GM21360 (cell line): Measurements from ENCODE around the gene TEPSIN.
A peak's percentile ranks its signal among the peaks of the same experiment; 100 is the strongest.

ENCODE experiments used
- ATAC-seq: cut with Tn5 transposase; IDR thresholded peaks from one replicate; pipeline ENCODE4 v1.9.1; 2021; ENCODE audit warnings: mild to moderate bottlenecking, moderate library complexity; ENCODE audit not compliant: unreplicated experiment

TEPSIN gene, protein sequence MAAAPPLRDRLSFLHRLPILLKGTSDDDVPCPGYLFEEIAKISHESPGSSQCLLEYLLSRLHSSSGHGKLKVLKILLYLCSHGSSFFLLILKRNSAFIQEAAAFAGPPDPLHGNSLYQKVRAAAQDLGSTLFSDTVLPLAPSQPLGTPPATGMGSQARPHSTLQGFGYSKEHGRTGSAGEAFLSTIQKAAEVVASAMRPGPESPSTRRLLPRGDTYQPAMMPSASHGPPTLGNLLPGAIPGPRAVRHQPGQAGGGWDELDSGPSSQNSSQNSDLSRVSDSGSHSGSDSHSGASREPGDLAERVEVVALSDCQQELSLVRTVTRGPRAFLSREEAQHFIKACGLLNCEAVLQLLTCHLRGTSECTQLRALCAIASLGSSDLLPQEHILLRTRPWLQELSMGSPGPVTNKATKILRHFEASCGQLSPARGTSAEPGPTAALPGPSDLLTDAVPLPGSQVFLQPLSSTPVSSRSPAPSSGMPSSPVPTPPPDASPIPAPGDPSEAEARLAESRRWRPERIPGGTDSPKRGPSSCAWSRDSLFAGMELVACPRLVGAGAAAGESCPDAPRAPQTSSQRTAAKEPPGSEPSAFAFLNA

GRCh38 chr17:81238815-81239713 is at the start of gene TEPSIN, which contains the start of gene NDUFAF8:
Gene TEPSIN, minus strand, starts transcription at chr17:81239055. Its CDS starts 22 bp downstream, at chr17:81239033.
Gene NDUFAF8, plus strand, starts transcription at chr17:81239318. Its CDS starts 46 bp downstream, at chr17:81239364.
- peak; percentile 85 for ATAC-seq

- ATAC-seq: no peak
Measured at GRCh38 chr17:81287741-81288430, 49.0 kb upstream of the TEPSIN start.

GRCh38 chr17:81287152-81287551 is 48.3 kb upstream of the TEPSIN start:
- ATAC-seq: no peak

GRCh38 chr17:81286491-81287145 is 47.8 kb upstream of the TEPSIN start:
- ATAC-seq: no peak

- no peak for ATAC-seq
Measured at GRCh38 chr17:81285894-81286293, 47.0 kb upstream of the TEPSIN start.

GRCh38 chr17:81285179-81285878 is 46.5 kb upstream of the TEPSIN start:
- no peak for ATAC-seq

GRCh38 chr17:81282876-81283275 is 44.0 kb upstream of the TEPSIN start:
- no peak for ATAC-seq

GRCh38 chr17:81282141-81282540 is 43.3 kb upstream of the TEPSIN start:
- ATAC-seq: no peak

- no peak for ATAC-seq
Measured at GRCh38 chr17:81280571-81280970, 41.7 kb upstream of the TEPSIN start.

DNA sequence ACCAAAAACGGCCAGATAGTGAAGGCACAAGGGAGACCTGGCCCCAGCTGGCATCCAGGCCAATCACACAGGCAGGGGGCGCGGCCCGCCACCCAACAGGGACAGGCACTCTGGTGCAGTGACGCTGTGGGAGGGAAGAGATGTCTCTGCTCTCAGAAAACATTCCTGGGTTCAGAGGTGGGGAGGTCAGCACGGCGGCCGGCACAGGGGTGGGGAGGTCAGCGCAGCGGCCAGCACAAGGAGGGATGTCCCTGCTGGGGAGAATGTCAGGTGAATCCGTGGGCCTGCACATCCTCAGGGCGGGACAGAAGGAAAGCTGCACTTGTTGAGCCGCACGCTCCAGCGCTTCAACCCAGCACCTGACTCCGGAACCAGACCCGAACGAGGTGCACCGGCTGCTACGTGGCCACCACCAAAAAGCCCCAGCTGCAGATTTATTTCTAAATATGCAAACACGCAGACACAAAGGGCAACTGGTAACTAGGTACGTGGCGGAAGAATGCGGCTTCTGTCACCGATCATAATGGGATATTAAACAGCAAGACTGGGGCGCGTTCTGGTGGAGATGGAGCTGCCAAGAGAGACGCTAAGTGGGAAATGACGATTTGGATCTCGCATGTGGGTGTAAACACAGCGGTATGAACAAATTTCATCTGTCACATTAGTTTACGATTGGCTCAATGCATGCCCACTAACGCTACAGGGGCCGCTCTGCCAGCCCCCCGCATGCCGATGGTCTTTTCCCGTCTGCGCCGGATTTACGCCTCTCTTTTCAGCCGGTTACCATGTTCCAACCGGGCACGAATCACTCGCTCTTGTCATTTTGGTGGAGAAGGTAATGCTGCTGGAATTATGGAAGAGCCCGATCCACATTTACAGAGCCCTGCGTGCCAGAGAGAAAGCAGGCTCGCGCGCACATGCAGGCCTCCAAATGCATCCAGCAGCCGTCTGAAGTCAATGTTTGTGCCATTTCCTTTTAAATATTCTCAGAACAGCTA is 40.7 kb upstream of the TEPSIN start:
- ATAC-seq: no peak

GRCh38 chr17:81278831-81279230 is 40.0 kb upstream of the TEPSIN start:
- ATAC-seq: no peak

GRCh38 chr17:81277946-81278693 is 39.3 kb upstream of the TEPSIN start:
- no peak for ATAC-seq

DNA sequence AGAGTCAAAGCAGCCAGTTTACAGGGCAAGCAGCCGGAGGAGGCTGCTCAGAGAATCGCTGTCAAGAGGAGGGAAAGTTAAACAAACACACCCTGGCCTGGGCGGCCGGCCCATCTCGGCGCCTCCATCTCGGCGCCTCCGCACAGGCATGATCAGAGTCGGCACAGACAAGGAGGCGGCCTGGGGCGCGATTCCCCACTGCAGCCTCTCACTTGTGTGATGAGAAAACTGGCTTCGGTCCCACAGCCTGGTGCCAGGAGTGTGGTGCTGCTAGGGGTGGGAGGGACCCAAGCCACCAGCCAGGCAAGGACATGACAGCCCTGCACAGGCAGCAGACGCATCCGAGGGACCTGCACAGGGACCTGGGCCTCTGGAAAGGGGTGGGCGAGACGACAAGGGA is 38.6 kb upstream of the TEPSIN start:
- ATAC-seq: no peak

- ATAC-seq: no peak
Measured at GRCh38 chr17:81276781-81277180, 37.9 kb upstream of the TEPSIN start.

- ATAC-seq: no peak
Measured at GRCh38 chr17:81274471-81274855, 35.6 kb upstream of the TEPSIN start.

DNA sequence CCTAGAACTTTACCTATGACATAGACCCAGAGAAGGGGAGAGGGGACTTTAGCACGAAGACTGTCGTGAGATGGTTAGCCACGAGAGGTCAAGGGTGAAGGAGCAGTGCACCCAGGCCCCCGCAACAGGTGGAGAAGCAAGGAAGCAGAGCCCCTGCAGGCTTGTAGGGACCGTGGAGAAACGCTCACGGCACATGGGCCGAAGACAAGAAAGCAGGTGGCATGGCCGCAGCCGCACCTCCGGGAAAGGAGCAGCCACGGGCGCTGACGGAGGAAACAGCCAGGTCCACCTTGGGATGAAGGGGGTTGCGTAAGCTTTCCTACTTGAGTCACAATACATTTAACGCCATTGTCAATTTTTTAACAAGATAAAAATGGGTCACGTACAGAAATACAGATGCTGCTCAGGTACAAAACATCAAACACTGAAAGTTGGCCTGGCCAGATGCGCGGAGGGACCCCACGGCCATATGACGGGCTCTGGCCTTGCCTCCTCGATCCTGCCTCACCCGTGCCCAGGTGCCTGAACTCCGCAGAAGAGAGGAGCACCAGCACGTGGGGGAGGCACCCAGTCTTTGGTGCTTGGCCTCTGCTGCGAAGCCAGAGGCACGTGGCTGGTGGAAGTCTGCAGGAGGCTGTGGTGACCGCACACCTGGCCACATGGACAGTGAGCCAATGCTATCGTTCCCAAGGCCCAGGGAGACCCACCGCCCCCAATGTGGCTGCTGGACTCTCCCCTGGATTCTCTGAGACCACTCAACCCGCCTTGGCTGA is 35.0 kb upstream of the TEPSIN start:
- ATAC-seq: no peak

GRCh38 chr17:81272616-81273015 is 33.8 kb upstream of the TEPSIN start:
- no peak for ATAC-seq
